ENCODE results near the gene SBF2.
"Not testable (repeated sequence)": the region's sequence is repeated elsewhere in the genome, so short reads cannot be mapped to it uniquely, and the experiment has no call there.

Gene SBF2

DNA sequence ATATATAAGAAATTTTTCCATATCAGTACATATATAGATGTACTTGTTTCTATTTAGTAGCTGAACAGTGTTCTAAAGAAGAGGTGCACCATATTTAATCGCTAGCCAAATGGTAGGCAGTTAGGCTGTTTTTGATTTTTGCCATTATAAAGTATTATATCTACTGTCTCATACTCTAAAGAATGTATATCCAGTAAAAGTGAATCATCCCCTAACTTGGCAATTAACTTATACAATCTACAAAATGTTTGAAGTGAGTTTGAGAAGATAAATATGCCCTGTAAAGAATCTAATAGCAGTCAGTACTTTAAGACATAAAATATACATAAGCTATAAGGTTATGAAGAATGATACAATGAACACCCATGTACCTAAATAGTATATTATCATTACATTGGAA is 338.6 kb downstream of the SBF2 start:
- no peaks in the 10 kb centered on the region for H3K27me3 ChIP-seq (ENCODE audit: control insufficient read depth, insufficient read depth, low read length)
- H3K4me1 ChIP-seq (ENCODE audit: control insufficient read depth, insufficient read depth, low read length), result no peaks in the 10 kb centered on the region
- H3K4me3 ChIP-seq (ENCODE audit: low read length), result no peak overlapping the region

DNA sequence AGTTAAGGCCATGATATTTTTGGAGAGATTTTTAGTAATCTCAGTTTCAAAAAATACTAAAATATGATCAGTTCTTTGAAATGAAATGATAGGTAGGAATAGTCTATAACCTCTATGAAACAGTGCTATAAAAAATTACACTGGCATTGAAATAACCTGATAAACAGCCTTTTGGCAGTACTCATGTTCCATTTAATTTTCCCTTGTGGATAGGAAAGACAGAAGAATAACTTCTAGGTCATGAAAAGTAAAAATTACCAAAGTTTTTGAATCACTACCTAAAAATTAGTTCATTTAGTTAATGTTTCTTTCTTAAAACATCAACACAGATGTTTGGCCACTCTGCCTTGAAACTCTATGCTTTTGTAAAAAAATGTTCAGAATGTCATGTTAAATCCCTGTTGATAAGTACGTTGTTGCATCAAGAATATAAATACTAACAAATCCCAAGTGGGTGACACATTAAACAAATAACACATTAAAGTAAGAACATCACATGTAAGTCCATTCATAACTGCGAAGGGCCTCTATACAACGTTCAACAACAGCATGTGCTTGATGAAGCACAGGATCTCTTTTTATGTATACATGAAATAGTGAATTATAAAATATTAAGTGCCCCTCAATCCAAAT is 339.9 kb downstream of the SBF2 start:
- Histone ChIP-seq H3K9ac (ENCODE audit: low read length) (no peak overlapping the region), H3K9me3 (ENCODE audit: control insufficient read depth, low read length) (no peaks in the 10 kb centered on the region), H3K36me3 (ENCODE audit: control insufficient read depth, insufficient read depth, low read length) (no peaks in the 10 kb centered on the region), H3K27me3 (ENCODE audit: control insufficient read depth, insufficient read depth, low read length) (no peaks in the 10 kb centered on the region), H3K4me3 (ENCODE audit: low read length) (no peak overlapping the region), H3K4me1 (ENCODE audit: control insufficient read depth, insufficient read depth, low read length) (no peaks in the 10 kb centered on the region)

More for the DNA sequence above, 338.6 kb downstream of the SBF2 start:
- Histone ChIP-seq H3K36me3 (ENCODE audit: control insufficient read depth, insufficient read depth, low read length) (no peaks in the 10 kb centered on the region), H3K9me3 (ENCODE audit: control insufficient read depth, low read length) (no peaks in the 10 kb centered on the region), H3K9ac (ENCODE audit: low read length) (no peak overlapping the region)

DNA sequence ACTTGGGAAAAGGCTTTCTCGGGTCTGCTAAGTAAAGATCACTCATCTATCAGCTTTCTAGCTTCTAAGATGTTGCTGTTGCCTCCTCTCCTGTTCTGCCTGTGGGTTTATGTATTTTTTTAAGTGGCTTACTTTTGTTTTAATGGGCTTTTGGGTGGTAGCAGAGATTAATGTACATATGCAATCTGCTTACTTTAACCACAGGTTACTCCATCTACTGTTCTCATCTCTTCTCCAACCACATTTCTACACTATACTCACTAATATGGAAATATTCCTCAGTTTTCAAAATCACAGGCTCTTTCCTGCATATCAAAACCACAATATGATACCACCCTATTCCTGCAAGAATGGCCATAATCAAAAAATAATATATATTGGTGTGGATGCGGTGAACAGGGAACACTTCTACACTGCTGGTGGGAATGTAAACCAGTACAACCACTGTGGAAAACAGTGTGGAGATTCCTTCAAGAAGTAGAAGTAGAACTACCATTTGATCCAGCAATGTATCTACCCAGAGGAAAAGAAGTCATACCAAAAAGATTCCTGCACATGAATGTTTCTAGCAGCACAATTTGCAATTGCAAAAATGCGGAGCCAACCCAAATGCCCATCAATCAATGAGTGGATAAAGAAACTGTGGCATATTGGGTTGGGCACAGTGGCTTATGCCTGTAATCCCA is 341.4 kb downstream of the SBF2 start:
- no peaks in the 10 kb centered on the region for H3K4me1 ChIP-seq (ENCODE audit: control insufficient read depth, insufficient read depth, low read length)

DNA sequence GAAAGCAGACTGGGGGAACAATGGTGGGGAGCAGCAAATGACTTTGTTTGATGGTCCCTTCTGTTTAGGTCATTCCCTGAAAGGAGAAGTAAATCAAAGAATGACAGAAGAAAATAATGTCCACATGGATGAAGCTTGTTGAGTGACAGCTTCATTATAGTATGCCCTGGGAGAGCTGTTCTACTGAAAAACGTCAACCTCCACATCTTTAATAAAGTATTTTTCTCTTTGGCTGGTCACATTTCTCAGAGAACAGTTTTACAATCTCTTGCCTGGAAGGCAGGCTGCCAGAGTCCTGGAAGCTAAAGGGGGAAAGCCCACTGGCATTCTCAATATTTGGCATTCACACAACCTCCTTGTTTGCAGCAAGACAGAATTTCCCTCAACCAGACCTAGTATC is 342.2 kb downstream of the SBF2 start:
- Histone ChIP-seq H3K36me3 (ENCODE audit: control insufficient read depth, insufficient read depth, low read length) (no peaks in the 10 kb centered on the region), H3K4me3 (ENCODE audit: low read length) (no peak overlapping the region), H3K27me3 (ENCODE audit: control insufficient read depth, insufficient read depth, low read length) (no peaks in the 10 kb centered on the region), H3K9ac (ENCODE audit: low read length) (no peak overlapping the region), H3K9me3 (ENCODE audit: control insufficient read depth, low read length) (no peaks in the 10 kb centered on the region), H3K4me1 (ENCODE audit: control insufficient read depth, insufficient read depth, low read length) (no peaks in the 10 kb centered on the region)

More for the DNA sequence above, 341.4 kb downstream of the SBF2 start:
- Histone ChIP-seq H3K9ac (ENCODE audit: low read length) (no peak overlapping the region), H3K9me3 (ENCODE audit: control insufficient read depth, low read length) (no peaks in the 10 kb centered on the region), H3K4me3 (ENCODE audit: low read length) (no peak overlapping the region), H3K36me3 (ENCODE audit: control insufficient read depth, insufficient read depth, low read length) (no peaks in the 10 kb centered on the region), H3K27me3 (ENCODE audit: control insufficient read depth, insufficient read depth, low read length) (no peaks in the 10 kb centered on the region)

DNA sequence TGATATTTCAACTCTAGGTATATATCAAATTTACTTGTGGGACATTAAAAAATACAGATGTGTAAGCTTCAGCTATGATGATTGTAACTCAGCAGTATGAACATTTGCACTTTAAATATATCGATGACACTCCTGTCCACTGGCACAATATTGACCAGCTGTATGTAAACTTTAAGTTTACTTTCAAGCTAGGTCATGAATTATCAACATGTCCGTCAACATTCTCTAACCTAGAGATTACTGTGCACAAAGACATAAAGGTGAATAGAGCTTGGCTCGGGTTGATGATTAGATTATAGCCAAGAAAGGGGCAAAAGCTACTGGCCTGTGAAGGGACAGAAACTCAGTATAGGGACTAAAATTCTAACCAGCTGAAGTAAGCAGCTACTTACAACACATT is 343.6 kb downstream of the SBF2 start:
- Histone ChIP-seq H3K36me3 (ENCODE audit: control insufficient read depth, insufficient read depth, low read length) (no peaks in the 10 kb centered on the region), H3K4me1 (ENCODE audit: control insufficient read depth, insufficient read depth, low read length) (no peaks in the 10 kb centered on the region), H3K9ac (ENCODE audit: low read length) (no peak overlapping the region), H3K9me3 (ENCODE audit: control insufficient read depth, low read length) (no peaks in the 10 kb centered on the region), H3K4me3 (ENCODE audit: low read length) (no peak overlapping the region), H3K27me3 (ENCODE audit: control insufficient read depth, insufficient read depth, low read length) (no peaks in the 10 kb centered on the region)

DNA sequence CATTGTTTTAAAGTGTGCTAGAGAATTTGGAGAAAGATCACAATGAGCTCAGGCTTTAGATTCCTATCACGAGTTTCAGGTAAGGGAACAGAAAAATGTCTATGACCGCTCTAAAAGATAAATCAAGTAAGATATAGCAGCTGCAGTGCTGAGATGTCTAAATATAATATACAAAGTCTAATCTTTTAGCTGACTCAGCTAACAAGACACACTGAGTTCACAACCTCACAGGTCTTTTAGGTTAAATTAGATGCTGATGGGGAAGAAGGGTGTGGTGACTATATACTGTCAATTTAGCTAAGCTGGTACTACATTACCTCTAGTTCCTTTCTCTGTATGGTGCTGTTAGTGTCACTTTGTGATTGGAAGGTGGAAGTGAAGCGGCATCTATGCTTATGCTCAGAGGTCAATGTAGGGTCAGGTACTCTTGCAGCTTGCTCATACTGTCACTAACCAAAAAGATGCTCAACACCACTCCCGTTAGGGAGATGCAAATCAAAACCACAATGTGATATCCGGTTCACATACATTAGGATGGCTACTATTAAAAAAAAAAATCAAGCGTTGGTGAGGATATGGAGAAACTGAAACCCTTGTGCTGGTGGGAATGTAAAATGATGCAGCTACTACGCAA is 346.7 kb downstream of the SBF2 start:
- no peaks in the 10 kb centered on the region for H3K9me3 ChIP-seq (ENCODE audit: control insufficient read depth, low read length)
- H3K27me3 ChIP-seq (ENCODE audit: control insufficient read depth, insufficient read depth, low read length), result no peaks in the 10 kb centered on the region
- H3K36me3 ChIP-seq (ENCODE audit: control insufficient read depth, insufficient read depth, low read length), result no peaks in the 10 kb centered on the region
- H3K4me3 ChIP-seq (ENCODE audit: low read length), result no peak overlapping the region
- H3K4me1 ChIP-seq (ENCODE audit: control insufficient read depth, insufficient read depth, low read length), result no peaks in the 10 kb centered on the region
- no peak overlapping the region for H3K9ac ChIP-seq (ENCODE audit: low read length)

DNA sequence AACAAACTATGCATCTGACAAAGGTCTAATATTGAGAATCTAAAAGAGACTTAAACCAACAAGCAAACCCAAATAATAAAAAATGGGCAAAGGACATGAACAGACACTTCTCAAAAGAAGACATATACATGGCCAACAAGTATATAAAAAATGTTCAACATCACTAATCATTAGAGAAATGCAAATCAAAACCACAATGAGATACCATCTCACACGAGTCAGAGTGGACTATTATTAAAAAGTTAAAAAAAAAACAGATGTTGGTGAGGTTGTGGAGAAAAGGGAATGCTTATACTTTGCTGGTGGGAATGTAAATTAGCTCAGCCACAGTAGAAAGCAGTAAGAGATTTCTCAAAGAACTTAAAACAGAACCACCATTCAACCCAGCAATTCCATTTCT is 348.3 kb downstream of the SBF2 start:
- not testable (repeated sequence) for H3K4me1 ChIP-seq (ENCODE audit: control insufficient read depth, insufficient read depth, low read length); H3K9ac ChIP-seq (ENCODE audit: low read length); H3K9me3 ChIP-seq (ENCODE audit: control insufficient read depth, low read length); H3K36me3 ChIP-seq (ENCODE audit: control insufficient read depth, insufficient read depth, low read length); H3K27me3 ChIP-seq (ENCODE audit: control insufficient read depth, insufficient read depth, low read length); H3K4me3 ChIP-seq (ENCODE audit: low read length)

DNA sequence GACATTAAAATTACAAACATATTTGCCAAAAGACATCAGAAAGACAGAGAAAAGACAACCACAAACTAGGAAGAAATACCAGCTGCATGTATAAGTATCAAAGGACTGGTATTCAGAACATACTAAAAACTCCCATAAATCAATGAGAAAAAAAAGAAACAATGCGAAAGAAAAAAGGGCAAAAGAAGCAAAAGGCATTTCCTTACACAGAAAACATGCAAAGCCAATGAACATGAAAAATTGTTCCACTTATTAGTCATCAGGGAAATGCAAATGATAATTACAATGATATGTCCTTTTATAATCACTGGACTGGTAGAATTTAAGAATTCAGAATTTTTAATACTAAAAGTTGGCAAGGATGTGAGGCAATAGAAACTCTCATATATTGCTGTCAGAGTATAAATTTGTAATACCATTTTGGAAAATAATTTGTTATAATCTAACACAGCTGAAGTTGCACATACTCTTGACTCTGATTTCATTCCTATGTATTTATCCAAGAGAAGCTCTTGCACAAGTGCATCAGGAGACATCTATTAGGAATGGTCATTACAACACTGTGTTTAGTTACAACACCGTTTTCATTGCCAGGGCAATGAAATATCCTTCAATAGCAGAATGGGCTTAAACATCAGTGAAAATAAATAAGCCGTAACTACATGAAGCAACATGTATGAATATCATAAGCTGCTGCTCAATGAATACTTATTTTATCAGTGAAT is 350.5 kb downstream of the SBF2 start:
- no peaks in the 10 kb centered on the region for H3K36me3 ChIP-seq (ENCODE audit: control insufficient read depth, insufficient read depth, low read length)
- no peaks in the 10 kb centered on the region for H3K4me1 ChIP-seq (ENCODE audit: control insufficient read depth, insufficient read depth, low read length)
- no peak overlapping the region for H3K9ac ChIP-seq (ENCODE audit: low read length)
- H3K4me3 ChIP-seq (ENCODE audit: low read length), result no peak overlapping the region
- H3K27me3 ChIP-seq (ENCODE audit: control insufficient read depth, insufficient read depth, low read length), result no peaks in the 10 kb centered on the region
- H3K9me3 ChIP-seq (ENCODE audit: control insufficient read depth, low read length), result no peaks in the 10 kb centered on the region

DNA sequence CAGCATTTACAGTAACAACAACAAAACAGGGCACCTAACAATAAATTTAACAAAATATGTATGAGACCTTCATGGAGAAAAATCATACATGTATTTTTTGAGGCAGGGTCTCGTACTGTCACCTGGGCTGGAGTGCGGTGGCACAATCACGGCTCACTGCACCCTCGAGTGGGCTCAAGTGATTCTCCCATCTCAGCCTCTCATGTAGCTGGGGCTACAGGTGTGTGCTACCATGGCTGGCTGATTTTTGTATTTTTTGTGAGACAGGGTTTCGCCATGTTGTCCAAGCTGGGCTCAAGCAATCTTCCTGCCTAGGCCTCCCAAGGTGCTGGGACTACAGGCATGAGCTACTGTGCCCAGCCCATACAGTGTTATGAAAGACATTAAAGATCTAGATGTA is 352.0 kb downstream of the SBF2 start:
- Histone ChIP-seq H3K4me1 (ENCODE audit: control insufficient read depth, insufficient read depth, low read length) (no peaks in the 10 kb centered on the region), H3K4me3 (ENCODE audit: low read length) (no peak overlapping the region), H3K36me3 (ENCODE audit: control insufficient read depth, insufficient read depth, low read length) (no peaks in the 10 kb centered on the region), H3K9me3 (ENCODE audit: control insufficient read depth, low read length) (no peaks in the 10 kb centered on the region), H3K9ac (ENCODE audit: low read length) (no peak overlapping the region), H3K27me3 (ENCODE audit: control insufficient read depth, insufficient read depth, low read length) (no peaks in the 10 kb centered on the region)

DNA sequence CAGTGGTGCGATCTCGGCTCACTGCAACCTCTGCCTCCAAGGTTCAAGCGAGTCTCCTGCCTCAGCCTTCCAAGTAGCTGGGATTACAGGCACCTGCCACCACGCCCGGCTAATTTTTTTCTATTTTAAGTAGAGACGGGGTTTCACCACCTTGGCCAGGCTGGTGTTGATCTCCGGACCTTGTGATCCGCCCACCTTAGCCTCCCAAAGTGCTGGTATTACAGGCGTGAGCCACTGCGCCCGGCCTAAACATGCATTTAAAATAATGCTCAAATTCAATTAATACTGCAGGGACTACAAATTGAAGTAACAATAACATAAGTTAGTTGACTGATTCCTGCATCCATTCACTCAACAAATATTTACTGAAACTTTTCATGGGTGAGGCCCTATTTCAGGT is 354.9 kb downstream of the SBF2 start:
- not testable (repeated sequence) for H3K4me1 ChIP-seq (ENCODE audit: control insufficient read depth, insufficient read depth, low read length); H3K9ac ChIP-seq (ENCODE audit: low read length); H3K4me3 ChIP-seq (ENCODE audit: low read length); H3K36me3 ChIP-seq (ENCODE audit: control insufficient read depth, insufficient read depth, low read length); H3K27me3 ChIP-seq (ENCODE audit: control insufficient read depth, insufficient read depth, low read length); H3K9me3 ChIP-seq (ENCODE audit: control insufficient read depth, low read length)

DNA sequence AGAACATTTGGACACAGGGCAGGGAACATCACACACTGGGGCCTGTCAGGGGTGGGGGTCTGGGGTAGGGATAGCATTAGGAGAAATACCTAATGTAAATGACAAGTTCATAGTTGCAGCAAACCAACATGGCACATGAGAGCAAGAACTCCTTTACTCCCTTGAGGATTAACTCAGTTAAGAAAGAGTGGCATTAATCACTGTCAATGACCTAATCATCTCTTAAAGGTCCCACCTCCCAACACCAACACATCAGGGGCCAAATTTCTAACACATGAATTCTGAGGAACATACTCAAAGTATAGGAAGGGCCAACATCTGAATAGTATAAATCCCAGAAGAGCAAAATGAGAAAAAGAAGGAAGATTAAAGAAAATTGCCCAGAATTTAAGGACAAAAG is 357.3 kb downstream of the SBF2 start:
- no peaks in the 10 kb centered on the region for H3K27me3 ChIP-seq (ENCODE audit: control insufficient read depth, insufficient read depth, low read length)
- H3K9ac ChIP-seq (ENCODE audit: low read length), result no peak overlapping the region
- H3K36me3 ChIP-seq (ENCODE audit: control insufficient read depth, insufficient read depth, low read length), result no peaks in the 10 kb centered on the region
- H3K9me3 ChIP-seq (ENCODE audit: control insufficient read depth, low read length), result no peaks in the 10 kb centered on the region
- no peaks in the 10 kb centered on the region for H3K4me1 ChIP-seq (ENCODE audit: control insufficient read depth, insufficient read depth, low read length)
- no peak overlapping the region for H3K4me3 ChIP-seq (ENCODE audit: low read length)

DNA sequence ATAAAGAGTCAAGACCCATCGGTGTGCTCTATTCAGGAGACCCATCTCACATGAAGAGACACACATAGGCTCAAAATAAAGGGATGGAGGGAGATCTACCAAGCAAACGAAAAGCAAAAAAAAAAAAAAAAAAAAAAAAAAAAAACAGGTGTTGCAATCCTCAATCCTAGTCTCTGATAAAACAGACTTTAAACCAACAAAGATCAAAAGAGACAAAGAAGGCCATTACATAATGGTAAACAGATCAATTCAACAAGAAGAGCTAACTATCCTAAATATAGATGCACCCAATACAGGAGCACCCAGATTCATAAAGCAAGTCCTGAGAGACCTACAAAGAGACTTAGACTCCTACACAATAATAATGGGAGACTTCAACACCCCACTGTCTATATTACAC is 361.2 kb downstream of the SBF2 start:
- H3K27me3 ChIP-seq (ENCODE audit: control insufficient read depth, insufficient read depth, low read length); H3K4me1 ChIP-seq (ENCODE audit: control insufficient read depth, insufficient read depth, low read length); H3K4me3 ChIP-seq (ENCODE audit: low read length); H3K36me3 ChIP-seq (ENCODE audit: control insufficient read depth, insufficient read depth, low read length); H3K9ac ChIP-seq (ENCODE audit: low read length); H3K9me3 ChIP-seq (ENCODE audit: control insufficient read depth, low read length): not testable (repeated sequence)
